Measurements from ENCODE around the gene DCBLD2. TPM values are rescaled to one million over a fixed set of nuclear protein-coding genes. Genes with fewer than 3 reads are reported as not detected.

DCBLD2 gene
- total and polyA plus RNA-seq, 9 of the 15 experiments (the other 6 are each of a cell fraction or from before 2014, with no cell fraction given): 2.7 to 14.6 (median 7.4) TPM

DNA sequence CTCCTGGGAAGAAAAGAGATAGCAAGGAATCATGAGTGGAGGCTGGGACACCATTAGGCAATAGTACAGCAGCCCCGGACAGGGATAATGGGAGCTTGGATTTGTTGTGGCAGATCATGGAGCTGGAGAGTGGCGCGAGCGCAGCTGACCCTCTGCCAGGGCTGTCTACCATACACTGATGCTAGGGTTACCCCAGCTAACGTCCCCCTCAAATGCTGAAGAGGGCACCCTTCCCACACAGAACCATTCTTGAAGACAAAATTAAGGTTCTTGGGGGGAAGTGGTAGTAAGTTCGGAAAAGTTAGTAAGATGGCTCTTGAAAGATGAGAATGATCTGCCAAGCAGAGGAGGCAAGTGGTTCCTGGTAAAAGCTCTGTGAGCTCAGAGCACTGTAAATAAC is 77.2 kb downstream of the DCBLD2 start (continued):
- TF ChIP-seq REST (IDR thresholded peaks at IDR 0.05; ENCODE audit: borderline replicate concordance) (peak; percentile 37; the same call in 1 of the 2 replicates), REST (CRISPR knock-in tag; IDR thresholded peaks at IDR 0.05; ENCODE audit: low read depth) (no peak), HDAC3 (IDR thresholded peaks at IDR 0.05; ENCODE audit: borderline replicate concordance, partially characterized antibody) (no peak)
